GM10847 (cell line): ENCODE results near the gene INPP5B.

ENCODE experiments used
- POLR2A ChIP-seq: IDR thresholded peaks from 2 replicates; pipeline ENCODE4 v1.6.1; 2011; ENCODE audit not compliant: insufficient read length; ENCODE audit errors: extremely low read depth

The INPP5B gene

DNA sequence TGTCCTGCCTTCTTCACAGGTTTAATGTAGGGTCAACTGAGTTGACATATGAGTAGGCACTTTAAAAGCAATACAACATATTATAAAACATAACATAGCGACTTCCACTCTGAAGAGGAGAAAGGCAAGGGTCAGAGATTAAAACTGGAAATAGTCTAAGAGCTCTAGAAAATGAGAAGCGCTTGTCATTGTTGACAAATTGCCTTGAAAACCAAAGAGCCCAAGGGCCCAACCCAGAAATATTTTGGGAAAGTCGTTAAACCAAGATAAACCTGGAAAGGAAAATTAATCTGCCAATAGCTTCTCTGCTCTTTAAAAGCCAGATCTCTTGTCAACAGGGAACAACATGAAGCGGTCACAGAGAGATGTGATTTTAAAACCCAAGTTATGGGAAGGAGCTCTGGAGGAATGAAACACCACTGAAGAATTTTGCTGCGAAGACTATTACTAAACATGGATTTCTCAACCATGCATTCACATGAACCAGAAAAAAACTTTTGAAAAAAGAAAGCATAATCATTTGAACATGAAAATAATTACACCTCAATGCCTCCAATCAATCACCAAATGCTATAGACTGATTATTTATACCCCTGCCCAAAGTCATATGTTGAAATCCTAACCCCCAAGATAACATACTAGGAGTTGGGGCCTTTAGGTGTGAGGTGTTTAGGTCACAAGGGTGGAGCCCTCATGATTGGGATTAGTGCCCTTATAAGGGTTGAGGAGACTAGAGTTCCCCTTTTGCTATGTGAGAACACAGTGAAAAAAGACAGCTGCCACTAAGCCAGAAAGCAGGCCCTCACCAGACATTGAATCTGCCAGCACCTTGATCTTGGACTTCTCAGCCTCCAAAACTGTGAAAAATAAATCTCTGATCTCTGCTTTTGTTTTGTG, 54.5 kb downstream of the INPP5B start:
- TF ChIP-seq POLR2A: no peak

DNA sequence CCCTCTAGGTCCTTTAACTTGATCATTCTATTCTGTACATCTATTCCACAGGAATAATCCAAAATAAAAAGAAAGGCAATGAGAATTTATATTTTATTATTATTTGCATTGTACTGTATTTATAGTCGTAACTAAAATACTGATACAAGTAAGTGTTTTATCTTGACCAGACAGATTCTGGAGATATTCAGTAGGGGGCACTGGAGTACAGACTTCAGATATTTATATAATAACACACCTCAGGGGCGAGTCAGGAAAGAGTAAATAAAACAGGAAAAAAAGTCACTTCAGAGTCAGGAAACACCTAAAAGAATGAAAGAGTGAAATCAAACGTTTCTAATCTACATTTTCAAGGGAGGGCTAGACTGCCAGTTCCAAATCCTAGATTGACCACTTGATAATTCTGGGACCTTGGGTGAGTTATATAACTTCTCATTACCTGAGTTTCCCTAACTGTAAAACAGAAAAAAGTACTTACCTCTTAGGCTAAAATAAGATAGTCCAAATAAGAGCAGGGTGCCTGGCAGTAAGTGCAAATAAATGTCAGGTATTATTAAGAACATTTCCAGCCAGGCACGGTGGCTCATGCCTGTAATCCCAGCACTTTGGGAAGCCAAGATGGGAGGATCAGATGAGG, 56.4 kb downstream of the INPP5B start:
- no peak for TF ChIP-seq POLR2A

DNA sequence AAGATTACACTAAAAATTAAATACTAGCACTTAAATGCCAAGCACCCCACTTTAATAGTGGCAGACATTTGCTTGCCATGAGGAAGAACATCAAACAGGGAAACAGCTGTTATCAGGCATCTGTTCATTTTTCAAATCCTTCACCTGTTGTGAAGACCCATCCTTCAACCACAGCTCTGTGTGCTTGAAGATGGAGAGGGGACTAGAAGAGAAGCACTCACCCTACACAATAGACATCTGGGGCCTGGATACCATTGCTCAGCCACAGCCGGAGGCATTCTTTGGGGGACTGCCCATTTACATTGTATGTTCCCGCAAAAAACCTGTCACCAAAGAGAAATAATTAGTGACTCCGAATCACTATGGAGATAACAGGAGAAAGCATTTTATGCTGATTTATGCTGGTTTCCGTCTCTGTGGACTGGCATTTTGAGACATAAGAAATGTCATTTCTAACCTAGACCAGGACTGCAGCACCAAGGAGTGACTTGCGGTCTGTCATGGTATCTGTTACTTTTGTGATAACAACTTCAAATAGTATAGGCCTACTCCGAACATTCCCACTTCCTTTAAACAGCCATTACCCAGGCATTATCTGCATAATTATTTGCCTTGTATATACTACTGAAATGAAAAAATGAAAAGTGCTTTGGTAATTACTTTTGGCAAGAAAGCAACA, 58.7 kb downstream of the INPP5B start:
- no peak for TF ChIP-seq POLR2A

DNA sequence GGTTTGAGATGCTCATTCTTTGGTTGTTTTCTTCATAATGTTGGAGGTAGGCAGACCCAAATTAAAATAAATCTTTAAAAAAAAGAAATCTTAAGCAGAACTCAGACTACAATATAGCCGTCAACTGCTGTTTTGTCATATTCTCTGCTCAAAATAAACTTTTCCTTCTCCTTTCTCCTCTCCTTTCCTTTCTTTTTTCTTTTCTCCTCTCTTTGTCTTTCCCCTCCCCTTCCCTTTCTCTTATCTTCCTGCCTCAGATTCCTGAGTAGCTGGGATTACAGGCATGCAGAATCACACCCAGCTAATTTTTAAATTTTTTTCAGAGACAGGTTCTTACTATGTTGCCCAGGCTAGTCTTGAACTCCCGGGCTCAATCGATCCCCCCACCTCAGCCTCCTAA, 62.7 kb downstream of the INPP5B start:
- TF ChIP-seq POLR2A: no peak

DNA sequence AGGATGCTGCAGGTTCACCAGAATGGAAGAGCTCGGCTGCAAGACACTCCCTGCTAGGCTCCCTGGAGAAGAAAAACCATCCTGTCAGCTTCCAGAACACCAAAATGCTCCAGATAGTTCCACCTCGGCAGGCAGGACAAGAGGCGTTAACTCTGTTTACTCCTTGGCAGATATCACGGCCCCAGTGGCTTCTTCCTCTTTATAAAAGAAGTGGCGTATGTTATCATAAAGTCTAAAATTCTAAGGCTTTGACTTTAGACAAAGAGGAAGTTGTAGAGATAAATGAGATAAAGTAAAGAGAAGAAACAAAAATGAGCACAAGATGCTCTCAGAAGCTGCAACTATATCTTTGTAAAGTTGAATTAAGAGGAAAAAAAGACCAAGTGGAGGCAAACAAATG, 63.2 kb downstream of the INPP5B start:
- TF ChIP-seq POLR2A: no peak

DNA sequence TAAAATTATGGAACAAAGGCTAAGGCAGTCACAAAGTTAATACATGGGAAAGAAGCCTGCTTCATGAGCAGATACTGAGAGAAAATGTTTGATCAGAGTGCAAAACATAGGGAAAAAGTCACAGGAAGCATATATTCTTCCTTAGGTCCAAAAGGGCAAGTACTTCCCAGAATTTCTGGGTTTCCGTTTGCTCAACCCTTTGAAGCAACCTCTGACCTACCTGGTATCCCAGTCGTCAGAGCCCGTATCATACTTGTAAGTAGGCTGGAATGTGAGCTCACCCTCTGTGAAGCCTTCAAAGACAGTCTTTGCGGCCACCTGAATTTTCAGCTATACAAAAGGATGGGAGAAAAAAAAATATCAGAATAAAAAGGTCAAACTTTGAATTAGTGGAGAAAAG, 67.0 kb downstream of the INPP5B start:
- TF ChIP-seq POLR2A: no peak

DNA sequence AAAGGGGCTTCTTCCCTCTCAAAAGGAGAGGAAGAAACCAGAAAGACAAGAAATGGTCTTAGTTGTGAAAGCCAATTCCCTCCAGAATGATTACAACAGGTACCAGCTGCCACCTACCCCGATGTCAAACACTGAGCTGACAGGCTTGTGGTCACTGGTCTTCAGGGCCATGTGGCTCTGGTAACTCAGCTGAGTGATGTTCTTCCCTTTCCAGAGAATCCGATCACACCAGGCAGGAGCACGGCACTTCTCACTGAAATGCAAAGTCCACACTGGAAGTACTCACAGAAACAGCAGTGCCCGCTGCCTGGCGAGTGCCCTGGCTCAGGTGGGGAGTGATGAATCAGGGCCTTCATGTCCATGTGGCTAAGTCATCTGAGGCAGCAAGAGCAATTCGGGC, 68.8 kb downstream of the INPP5B start:
- no peak for TF ChIP-seq POLR2A

DNA sequence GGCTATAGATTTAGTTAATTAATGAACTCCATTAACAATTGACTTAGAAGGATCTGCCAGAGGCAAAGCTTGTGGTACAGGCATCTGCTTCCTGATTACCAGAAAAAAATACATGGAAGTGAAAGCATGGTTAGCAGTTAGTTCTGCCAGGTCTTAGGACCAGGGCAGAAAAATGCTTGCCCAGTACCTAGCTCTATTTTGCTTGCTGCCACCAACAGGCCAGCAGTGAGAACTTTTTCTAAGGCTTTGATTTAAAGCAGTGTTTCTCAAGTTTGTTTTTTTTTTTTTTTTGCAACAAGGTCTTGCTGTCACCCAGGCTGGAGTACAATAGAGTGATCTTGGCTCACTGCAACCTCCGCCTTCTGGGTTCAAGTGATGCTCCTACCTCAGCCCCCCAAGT, 71.0 kb downstream of the INPP5B start:
- TF ChIP-seq POLR2A: no peak

DNA sequence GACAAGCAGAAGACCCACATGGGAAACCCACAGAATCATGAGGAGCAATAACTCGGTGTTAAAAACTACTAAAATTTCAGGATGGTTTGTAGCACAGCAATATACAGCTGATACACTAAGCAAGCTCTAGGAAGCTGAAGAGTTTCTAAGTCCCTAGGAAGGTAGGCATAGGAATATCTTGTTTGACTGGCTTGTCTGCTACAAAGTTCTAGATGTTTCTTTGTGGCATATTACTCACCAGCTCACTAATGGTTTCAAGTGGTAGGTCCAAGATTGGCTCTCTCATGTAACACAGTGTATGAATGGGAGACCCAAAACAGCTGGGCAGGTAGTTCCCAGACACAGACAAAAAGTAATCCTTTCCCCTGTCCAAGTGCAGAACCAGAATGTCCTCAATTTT, 74.2 kb downstream of the INPP5B start:
- TF ChIP-seq POLR2A: no peak

DNA sequence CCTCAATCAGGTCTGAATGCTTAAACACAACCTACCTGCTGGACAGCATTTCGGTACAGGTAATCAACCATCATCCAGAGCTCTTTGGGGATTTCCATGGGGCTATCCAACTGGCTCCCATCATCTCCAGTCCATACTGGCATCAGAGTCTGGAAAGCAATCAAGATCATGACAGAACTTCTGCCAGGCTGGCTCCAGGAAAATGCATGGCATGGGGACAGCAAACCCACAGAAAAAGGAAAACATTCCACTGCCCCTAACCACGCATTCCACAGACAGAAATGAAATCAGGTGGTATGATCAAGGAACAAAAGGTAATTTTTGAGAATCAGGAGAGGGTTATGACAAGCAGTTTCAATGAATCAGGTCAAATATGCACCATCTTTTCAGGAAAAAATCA, 78.4 kb downstream of the INPP5B start:
- no peak for TF ChIP-seq POLR2A

DNA sequence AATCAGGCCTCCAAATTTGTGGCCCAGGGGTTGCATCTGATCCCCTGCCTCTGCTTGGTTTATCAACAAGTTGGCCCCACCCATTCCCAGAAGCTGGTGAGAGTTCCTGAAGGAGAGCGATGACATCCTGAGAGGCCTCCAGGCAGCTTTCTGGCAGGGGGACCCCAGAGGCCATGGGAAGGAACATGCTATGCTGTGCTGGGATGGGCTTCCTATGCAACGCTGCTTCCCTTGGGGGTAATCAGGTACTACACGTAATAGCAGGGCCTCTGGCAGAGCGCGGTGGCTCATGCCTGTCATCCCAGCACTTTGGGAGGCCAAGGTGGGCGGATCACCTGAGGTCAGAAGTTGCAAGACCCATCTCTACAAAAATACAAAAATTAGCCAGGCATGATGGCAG, 79.1 kb downstream of the INPP5B start:
- TF ChIP-seq POLR2A: no peak

DNA sequence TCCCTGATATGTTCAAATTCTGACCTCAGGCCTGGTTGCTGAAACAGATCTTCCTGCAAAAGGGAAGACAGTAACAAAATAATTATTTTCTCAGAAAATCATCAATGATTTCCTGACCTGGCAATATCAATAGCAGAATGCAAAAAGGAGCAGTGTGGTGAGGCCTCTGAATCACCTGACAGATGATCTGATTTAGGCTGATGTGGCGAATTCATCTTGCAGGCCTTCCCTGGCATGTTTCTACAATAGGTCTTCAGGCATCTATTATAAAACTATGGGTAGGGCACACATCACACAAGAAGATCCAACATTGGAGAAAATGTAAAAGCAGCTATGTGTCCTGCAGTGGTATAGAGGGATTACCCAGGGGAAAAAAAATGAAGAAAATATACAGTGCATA, 80.4 kb downstream of the INPP5B start:
- no peak for TF ChIP-seq POLR2A

DNA sequence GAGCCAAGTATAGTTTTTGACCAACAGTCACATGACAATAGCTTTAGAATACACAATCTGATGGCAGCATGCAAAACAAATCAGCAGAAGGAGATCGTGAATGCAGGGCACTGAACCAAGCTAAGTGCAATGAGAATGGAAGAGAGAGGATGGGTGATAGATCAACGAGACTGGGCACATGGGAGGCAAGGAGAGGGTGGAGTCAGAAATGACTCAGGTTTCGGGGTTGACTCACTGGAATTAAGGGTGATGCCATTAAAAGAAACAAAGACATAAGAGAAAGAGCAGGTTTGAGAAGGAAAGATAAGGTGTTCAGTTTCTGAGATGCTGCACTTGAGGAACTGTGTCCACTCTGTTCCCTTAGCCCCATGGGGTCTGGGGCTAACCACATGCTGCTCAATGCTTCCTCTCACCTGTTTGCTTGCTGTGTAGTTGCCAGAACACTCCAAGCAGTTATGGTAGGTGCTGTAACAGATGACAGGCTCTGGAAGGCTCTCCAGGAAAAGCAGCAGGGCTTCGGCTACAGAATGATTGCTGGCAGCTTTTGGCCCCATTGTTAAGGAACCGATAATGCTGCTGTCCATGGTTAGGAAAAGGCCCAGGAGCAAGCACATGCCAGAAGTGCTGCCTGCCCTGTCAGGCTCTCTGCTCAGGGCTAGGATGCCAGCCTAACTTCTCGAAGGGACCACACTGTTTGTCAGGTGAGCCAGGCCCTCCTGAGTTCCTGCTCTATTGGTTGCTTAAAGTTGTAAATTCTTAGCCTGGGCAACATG, 81.3 kb downstream of the INPP5B start:
- no peak for TF ChIP-seq POLR2A

DNA sequence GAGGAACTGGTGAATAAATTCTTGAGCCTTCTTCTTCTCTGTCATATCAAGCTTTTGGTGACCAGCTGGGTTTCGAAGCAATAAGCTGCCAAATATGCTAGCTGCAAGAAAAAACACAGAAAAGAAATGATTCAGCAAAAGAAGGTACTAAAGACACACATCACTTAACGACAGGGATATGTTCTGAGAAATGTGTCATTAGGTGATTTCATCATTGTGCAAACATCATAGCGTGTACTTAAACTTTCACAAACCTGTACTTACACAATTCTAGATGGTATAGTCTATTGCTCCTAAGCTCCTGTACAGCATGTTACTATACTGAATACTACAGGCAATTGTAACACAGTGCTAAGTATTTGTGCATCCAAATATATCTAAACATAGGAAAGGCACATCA, 84.5 kb downstream of the INPP5B start:
- no peak for TF ChIP-seq POLR2A

DNA sequence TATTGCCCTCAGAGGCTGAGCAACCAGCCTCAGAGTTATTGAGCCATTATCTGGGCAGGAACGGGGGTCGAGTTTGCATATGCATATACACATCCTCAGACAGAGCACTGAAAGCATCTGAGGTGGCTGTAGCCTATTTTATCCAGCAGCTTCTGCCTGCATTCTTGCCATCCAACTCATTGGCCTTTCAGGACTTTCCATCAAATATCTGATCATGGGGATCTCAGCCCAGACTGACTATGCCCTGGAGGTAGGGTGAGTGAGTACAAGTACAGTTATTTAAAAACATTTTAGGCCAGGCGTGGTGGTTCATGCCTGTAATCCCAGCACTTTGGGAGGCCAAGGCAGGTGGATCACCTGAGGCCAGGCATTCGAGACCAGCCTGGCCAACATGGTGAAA, 85.7 kb downstream of the INPP5B start:
- no peak for TF ChIP-seq POLR2A

DNA sequence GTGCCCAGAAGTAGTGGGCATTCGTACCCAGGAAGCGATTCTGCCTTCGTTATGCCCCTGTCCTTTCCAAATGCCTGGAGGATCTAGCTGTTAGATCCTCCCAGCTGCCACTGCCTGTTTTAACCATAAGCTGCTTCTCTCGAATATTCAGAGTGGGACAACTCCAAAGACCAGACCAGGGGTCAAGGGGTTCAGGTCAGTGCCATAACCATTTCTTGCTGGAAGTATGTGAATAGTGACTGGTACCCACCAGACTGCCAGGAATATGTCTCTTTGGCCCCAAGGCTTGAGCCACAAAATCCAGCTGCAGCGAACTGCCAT, 86.5 kb downstream of the INPP5B start:
- TF ChIP-seq POLR2A: no peak
